Astrocyte (in vitro differentiated cells and primary cell): ENCODE results near the gene PCDHGA8. TPM values are rescaled to one million over a fixed set of nuclear protein-coding genes. Genes with fewer than 3 reads are reported as not detected.
A peak's percentile ranks its signal among the peaks of the same experiment; 100 is the strongest.

ENCODE experiments used
- DNase-seq: peaks from one replicate; pipeline ENCODE4 v3.0.0-alpha.2; 2010; ENCODE audit warnings: low read depth
- FAIRE-seq: peaks from 2 replicates; lab custom pipeline; 2011; peaks lifted over from hg19 to GRCh38; lab: Jason Lieb, UNC
- H2AFZ ChIP-seq: 2 replicates; pipeline ENCODE4 v1.6.0; 2012; ENCODE audit warnings: low read depth, low read length, inconsistent platforms
- H3K27ac ChIP-seq: 2 replicates; pipeline ENCODE4 v1.5.1; 2011; ENCODE audit warnings: low read depth, low read length, inconsistent platforms
- H3K27me3 ChIP-seq: 2 replicates; pipeline ENCODE4 v1.6.0; 2011; ENCODE audit warnings: low read length, inconsistent platforms; ENCODE audit not compliant: insufficient read depth
- H3K36me3 ChIP-seq: 2 replicates; pipeline ENCODE4 v1.5.1; 2011; ENCODE audit warnings: low read length, inconsistent platforms; ENCODE audit not compliant: insufficient read depth
- H3K4me1 ChIP-seq: 2 replicates; pipeline ENCODE4 v1.5.1; 2011; ENCODE audit warnings: low read length, inconsistent platforms; ENCODE audit not compliant: insufficient read depth
- H3K4me2 ChIP-seq: 2 replicates; pipeline ENCODE4 v1.6.0; 2012; ENCODE audit warnings: low read length, inconsistent platforms
- H3K4me3 ChIP-seq: 2 replicates; pipeline ENCODE4 v1.5.1; 2011; ENCODE audit warnings: low read depth, mild to moderate bottlenecking, low read length, inconsistent platforms; ENCODE audit not compliant: insufficient read depth
- H3K79me2 ChIP-seq: 2 replicates; pipeline ENCODE4 v1.6.0; 2012; ENCODE audit warnings: mild to moderate bottlenecking, low read length, inconsistent platforms; ENCODE audit not compliant: insufficient read depth
- H3K9ac ChIP-seq: 2 replicates; pipeline ENCODE4 v1.6.0; 2012; ENCODE audit warnings: mild to moderate bottlenecking, low read length, inconsistent platforms
- H3K9me3 ChIP-seq: 2 replicates; pipeline ENCODE4 v1.5.1; 2012; ENCODE audit warnings: low read depth, mild to moderate bottlenecking, low read length, inconsistent platforms; ENCODE audit not compliant: insufficient read depth
- H4K20me1 ChIP-seq: 2 replicates; pipeline ENCODE4 v1.6.0; 2012; ENCODE audit warnings: low read length, inconsistent platforms; ENCODE audit not compliant: insufficient read depth
- H3K27ac Mint-ChIP-seq: one replicate; pipeline ENCODE4 v1.8.0; 2021; ENCODE audit warnings: mild to moderate bottlenecking, mixed read lengths; ENCODE audit not compliant: unreplicated experiment
- H3K27me3 Mint-ChIP-seq: one replicate; pipeline ENCODE4 v1.8.0; 2021; ENCODE audit warnings: low read depth, mixed read lengths; ENCODE audit not compliant: unreplicated experiment
- H3K36me3 Mint-ChIP-seq: one replicate; pipeline ENCODE4 v1.8.0; 2021; ENCODE audit warnings: low read depth, mixed read lengths; ENCODE audit not compliant: unreplicated experiment
- H3K4me1 Mint-ChIP-seq: one replicate; pipeline ENCODE4 v1.8.0; 2021; ENCODE audit warnings: low read depth, mixed read lengths; ENCODE audit not compliant: unreplicated experiment
- H3K4me3 Mint-ChIP-seq: one replicate; pipeline ENCODE4 v1.8.0; 2021; ENCODE audit warnings: mild to moderate bottlenecking, moderate library complexity, mixed read lengths; ENCODE audit not compliant: unreplicated experiment
- H3K9me3 Mint-ChIP-seq: one replicate; pipeline ENCODE4 v1.8.0; 2021; ENCODE audit warnings: mild to moderate bottlenecking, mixed read lengths; ENCODE audit not compliant: unreplicated experiment
- EZH2 ChIP-seq: IDR thresholded peaks from 2 replicates; pipeline ENCODE4 v1.6.1; 2012; ENCODE audit warnings: mild to moderate bottlenecking, low read length, inconsistent platforms; ENCODE audit not compliant: insufficient read depth
- total RNA-seq: library from RNA; stranded (reverse); gene quantifications from 2 replicates; pipeline ENCODE4 v1.2.1, GENCODE V29; 2021
- TF ChIP-seq, protein P1 (sequence below): IDR thresholded peaks from 2 replicates; pipeline ENCODE4 v1.5.1; 2011; ENCODE audit warnings: low read depth, mild to moderate bottlenecking, inconsistent platforms, low read length, moderate library complexity; ENCODE audit not compliant: insufficient read depth

Gene PCDHGA8
- total RNA-seq, 1 donor from 2014 or later = 1.0 TPM

DNA sequence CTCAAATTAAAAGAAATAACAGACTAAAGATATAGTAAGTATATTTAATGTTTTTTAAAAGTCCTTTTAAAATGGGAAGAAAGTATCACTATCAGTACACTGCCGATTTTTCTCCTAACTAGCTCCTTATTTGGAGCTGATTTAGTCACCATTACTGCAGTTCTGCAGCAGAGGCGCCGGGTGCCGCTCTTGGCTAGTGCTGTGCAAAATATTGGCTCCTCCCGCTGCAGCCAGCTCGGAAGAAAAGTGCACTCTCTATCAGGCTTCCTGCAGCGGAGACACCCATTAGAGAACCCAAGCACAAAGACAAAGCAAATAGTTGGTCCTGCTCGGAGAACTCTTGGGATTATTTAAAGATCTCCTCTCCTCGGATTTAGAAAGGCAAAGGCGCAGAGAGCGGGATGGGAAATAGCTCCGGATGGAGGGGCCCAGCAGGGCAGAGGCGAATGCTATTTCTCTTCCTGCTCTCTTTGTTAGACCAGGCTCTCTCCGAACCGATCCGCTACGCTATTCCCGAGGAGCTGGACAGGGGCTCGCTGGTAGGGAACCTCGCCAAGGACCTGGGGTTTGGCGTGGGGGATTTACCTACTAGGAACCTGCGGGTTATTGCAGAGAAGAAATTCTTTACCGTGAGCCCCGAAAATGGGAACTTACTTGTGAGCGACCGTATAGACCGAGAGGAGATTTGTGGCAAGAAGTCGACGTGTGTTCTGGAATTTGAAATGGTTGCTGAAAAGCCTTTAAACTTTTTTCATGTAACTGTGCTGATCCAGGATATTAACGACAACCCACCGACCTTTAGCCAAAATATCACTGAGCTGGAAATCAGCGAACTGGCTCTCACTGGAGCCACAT is 22.2 kb upstream of the PCDHGA8 start, which contains the start of gene PCDHGB3:
Gene PCDHGB3 (plus strand): TSS at position 249 of the 855 bp plus-strand sequence. CDS start 153 bp downstream, at position 402.
- H3K36me3 ChIP-seq = no peaks in the 10 kb centered on the region
- H4K20me1 ChIP-seq = no peaks in the 10 kb centered on the region
- H3K4me2 ChIP-seq = peak within 1 kb of the TSS; percentile 81
- H3K4me1 ChIP-seq = no peaks in the 10 kb centered on the region
- peak within 1 kb of the TSS; percentile 62 for H3K9ac ChIP-seq
- Mint-ChIP-seq H3K27ac (no peak within 1 kb of the TSS), H3K9me3 (peaks cover 27% of the 10 kb centered on the region), H3K36me3 (peaks cover 5% of the 10 kb centered on the region), H3K4me3 (no peak within 1 kb of the TSS), H3K4me1 (no peaks in the 10 kb centered on the region), H3K27me3 (no peaks in the 10 kb centered on the region)
- TF ChIP-seq EZH2 = no peak
- TF ChIP-seq, protein P1, sequence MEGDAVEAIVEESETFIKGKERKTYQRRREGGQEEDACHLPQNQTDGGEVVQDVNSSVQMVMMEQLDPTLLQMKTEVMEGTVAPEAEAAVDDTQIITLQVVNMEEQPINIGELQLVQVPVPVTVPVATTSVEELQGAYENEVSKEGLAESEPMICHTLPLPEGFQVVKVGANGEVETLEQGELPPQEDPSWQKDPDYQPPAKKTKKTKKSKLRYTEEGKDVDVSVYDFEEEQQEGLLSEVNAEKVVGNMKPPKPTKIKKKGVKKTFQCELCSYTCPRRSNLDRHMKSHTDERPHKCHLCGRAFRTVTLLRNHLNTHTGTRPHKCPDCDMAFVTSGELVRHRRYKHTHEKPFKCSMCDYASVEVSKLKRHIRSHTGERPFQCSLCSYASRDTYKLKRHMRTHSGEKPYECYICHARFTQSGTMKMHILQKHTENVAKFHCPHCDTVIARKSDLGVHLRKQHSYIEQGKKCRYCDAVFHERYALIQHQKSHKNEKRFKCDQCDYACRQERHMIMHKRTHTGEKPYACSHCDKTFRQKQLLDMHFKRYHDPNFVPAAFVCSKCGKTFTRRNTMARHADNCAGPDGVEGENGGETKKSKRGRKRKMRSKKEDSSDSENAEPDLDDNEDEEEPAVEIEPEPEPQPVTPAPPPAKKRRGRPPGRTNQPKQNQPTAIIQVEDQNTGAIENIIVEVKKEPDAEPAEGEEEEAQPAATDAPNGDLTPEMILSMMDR = peak; percentile 38
- peak; percentile 13 for FAIRE-seq
- peak; percentile 39 for DNase-seq
- peaks cover 56% of the 10 kb centered on the region for H3K9me3 ChIP-seq
- peaks cover 2% of the 10 kb centered on the region for H3K27me3 ChIP-seq
- H3K4me3 ChIP-seq = peak within 1 kb of the TSS; percentile 51
- no peak within 1 kb of the TSS for H3K27ac ChIP-seq
- no peaks in the 10 kb centered on the region for H3K79me2 ChIP-seq
- peak within 1 kb of the TSS; percentile 63 for H2AFZ ChIP-seq

DNA sequence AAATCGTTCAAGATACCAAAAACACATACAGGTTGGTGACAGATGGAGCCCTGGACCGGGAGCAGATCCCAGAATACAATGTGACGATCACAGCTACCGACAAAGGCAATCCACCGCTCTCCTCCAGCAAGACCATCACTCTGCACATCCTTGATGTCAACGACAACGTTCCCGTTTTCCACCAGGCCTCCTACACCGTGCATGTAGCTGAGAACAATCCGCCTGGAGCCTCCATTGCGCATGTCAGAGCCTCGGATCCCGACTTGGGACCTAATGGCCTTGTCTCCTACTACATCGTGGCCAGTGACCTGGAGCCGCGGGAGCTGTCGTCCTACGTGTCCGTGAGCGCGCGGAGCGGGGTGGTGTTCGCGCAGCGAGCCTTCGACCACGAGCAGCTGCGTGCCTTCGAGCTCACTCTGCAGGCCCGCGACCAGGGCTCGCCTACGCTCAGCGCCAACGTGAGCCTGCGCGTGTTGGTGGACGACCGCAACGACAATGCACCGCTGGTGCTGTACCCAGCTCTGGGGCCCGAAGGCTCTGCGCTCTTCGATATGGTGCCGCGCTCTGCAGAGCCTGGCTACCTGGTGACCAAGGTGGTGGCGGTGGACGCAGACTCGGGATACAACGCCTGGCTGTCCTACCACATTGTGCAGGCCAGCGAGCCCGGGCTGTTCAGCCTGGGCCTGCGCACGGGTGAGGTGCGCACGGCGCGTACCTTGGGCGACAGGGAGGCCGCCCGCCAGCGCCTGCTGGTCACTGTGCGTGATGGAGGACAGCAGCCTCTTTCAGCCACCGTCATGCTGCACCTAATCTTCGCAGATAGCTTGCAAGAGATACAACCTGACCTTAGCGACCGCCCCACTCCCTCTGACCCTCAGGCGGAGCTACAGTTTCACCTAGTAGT is 20.6 kb upstream of the PCDHGA8 start:
- peaks cover 25% of the 10 kb centered on the region for H3K9me3 Mint-ChIP-seq
- no peak for FAIRE-seq

More for the DNA sequence above, 20.6 kb upstream of the PCDHGA8 start:
- Histone ChIP-seq H3K27me3 (no peaks in the 10 kb centered on the region), H3K9me3 (peaks cover 50% of the 10 kb centered on the region), H3K9ac (no peak overlapping the region), H2AFZ (no peak overlapping the region), H3K4me1 (no peaks in the 10 kb centered on the region), H3K27ac (no peak overlapping the region), H3K4me2 (no peak overlapping the region), H3K36me3 (no peaks in the 10 kb centered on the region), H3K4me3 (no peak overlapping the region), H3K79me2 (no peaks in the 10 kb centered on the region), H4K20me1 (no peaks in the 10 kb centered on the region)
- H3K27me3 Mint-ChIP-seq = no peaks in the 10 kb centered on the region
- TF ChIP-seq EZH2 = no peak
- TF ChIP-seq, protein P1 = no peak
- peaks cover 7% of the 10 kb centered on the region for H3K36me3 Mint-ChIP-seq
- no peaks in the 10 kb centered on the region for H3K4me1 Mint-ChIP-seq
- no peak overlapping the region for H3K27ac Mint-ChIP-seq
- no peak overlapping the region for H3K4me3 Mint-ChIP-seq
- no peak for DNase-seq
